A673 (cell line): Measurements from ENCODE around the gene ARHGEF7. TPM values are rescaled to one million over a fixed set of nuclear protein-coding genes. Genes with fewer than 3 reads are reported as not detected.

Experiments used
- BruUV-seq: library from RNA; stranded (reverse); fragments of 400-500 nt; replicated peaks from 2 replicates; lab custom pipeline; 2021; lab: Mats Ljungman, UMichigan
- CTCF ChIA-PET: fragments of 300-600 bp; sonication (Branson Sonifier 250); formaldehyde crosslinking; loops from one replicate; lab custom pipeline; 2022; ENCODE audit warnings: antibody characterized with exemption; lab: Charles Lee
- POLR2A ChIA-PET: fragments of 300-600 bp; sonication (Branson Sonifier 250); formaldehyde crosslinking; loops from one replicate; lab custom pipeline; 2022; ENCODE audit warnings: antibody characterized with exemption; ENCODE audit not compliant: low non-redundant PET; lab: Charles Lee
- DNase-seq: peaks from one replicate; pipeline ENCODE4 v3.0.0-alpha.2; 2015; ENCODE audit warnings: low spot score
- H3K27ac ChIP-seq: fragments of 200-600 bp; sonication (generic); 2 replicates; pipeline ENCODE4 v1.5.1; 2016; ENCODE audit warnings: mixed run types, low read depth, mild to moderate bottlenecking, mixed read lengths, antibody characterized with exemption, low read length; ENCODE audit not compliant: poor library complexity, severe bottlenecking
- H3K27me3 ChIP-seq: fragments of 200-600 bp; sonication (generic); replicated peaks from 2 replicates; pipeline ENCODE4 v1.6.1; 2017; ENCODE audit warnings: mixed run types, low read depth, mild to moderate bottlenecking, mixed read lengths, antibody characterized with exemption, low read length; ENCODE audit not compliant: insufficient read depth, poor library complexity
- H3K36me3 ChIP-seq: fragments of 200-600 bp; sonication (generic); 2 replicates; pipeline ENCODE4 v1.6.1; 2016; ENCODE audit warnings: mixed run types, mild to moderate bottlenecking, mixed read lengths, antibody characterized with exemption, low read length; ENCODE audit not compliant: insufficient read depth, poor library complexity, severe bottlenecking
- H3K4me1 ChIP-seq: fragments of 200-600 bp; sonication (generic); 2 replicates; pipeline ENCODE4 v1.6.1; 2017; ENCODE audit warnings: mixed run types, mild to moderate bottlenecking, mixed read lengths, antibody characterized with exemption, low read length; ENCODE audit not compliant: insufficient read depth, poor library complexity, severe bottlenecking
- H3K4me3 ChIP-seq: fragments of 200-600 bp; sonication (generic); 2 replicates; pipeline ENCODE4 v1.5.1; 2016; ENCODE audit warnings: low read depth, mixed run types, mild to moderate bottlenecking, mixed read lengths, low read length; ENCODE audit not compliant: poor library complexity, severe bottlenecking
- H3K9me3 ChIP-seq: fragments of 200-600 bp; sonication (generic); 2 replicates; pipeline ENCODE4 v1.6.1; 2016; ENCODE audit warnings: mixed run types, low read depth, mild to moderate bottlenecking, mixed read lengths, antibody characterized with exemption, low read length; ENCODE audit not compliant: poor library complexity, severe bottlenecking
- EZH2 ChIP-seq: fragments of 200-600 bp; sonication (generic); IDR thresholded peaks from 2 replicates; pipeline ENCODE4 v1.6.1; 2017; ENCODE audit warnings: borderline replicate concordance, low read depth, mild to moderate bottlenecking, mixed read lengths, antibody characterized with exemption, low read length; ENCODE audit not compliant: poor library complexity, severe bottlenecking
- intact Hi-C: fragments of 100-400 bp; cut with micrococcal nuclease; formaldehyde crosslinking; loops from one replicate; pipeline ENCODE4 v1.10.0; 2022; ENCODE audit not compliant: unreplicated experiment
- total RNA-seq: library from RNA; stranded (reverse); gene quantifications from 2 replicates; pipeline ENCODE4 v1.2.3, GENCODE V29; 2021
- TF ChIP-seq, protein P1 (sequence below): fragments of 300-800, 200-600 bp; sonication (generic); conservative IDR thresholded peaks from 2 replicates; pipeline ENCODE4 v1.5.1; 2017; ENCODE audit warnings: low read depth, mild to moderate bottlenecking, antibody characterized with exemption, low read length, moderate library complexity, mixed read lengths

ARHGEF7 gene
- total RNA-seq, 1 experiment from 2014 or later = 39.9 TPM

DNA sequence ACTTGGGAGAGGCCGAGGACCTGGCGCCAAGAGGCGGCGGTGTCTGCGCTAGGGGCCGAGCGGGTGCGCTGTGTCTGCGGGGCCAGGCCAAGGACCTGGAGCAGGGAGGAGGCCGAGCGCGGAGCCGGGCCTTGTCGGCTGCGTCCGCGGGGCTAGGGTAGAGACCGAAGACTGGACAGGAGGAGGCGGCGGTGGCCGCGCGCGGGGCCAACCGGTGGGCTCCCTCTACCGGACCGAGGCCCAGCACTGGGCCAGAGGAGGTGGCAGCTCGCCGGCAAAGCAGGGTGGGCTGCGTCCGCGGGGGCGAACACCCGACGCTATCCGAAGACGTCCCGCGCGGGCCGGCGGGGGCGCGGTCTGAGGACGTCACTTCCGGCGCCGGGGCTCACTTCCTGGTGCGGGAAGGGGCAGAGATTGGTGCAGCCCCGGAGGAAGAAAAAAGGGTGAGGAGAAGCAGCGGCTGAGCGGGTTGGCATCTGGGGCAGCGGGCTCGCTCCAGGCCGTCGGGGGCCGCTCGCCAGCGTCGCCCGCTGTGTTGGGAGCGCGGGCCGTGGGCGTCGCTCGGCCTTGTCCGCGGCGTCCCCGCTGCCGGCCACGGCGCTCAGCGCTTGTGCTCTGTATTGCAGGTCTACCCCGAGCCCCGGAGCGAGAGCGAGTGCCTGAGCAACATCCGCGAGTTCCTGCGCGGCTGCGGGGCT is 38.3 kb downstream of the ARHGEF7 start:
- intact Hi-C loops = loop anchor here (5.0 kb wide), 1 partner anchor 59 kb away; no protein-coding TSS in a partner anchor

DNA sequence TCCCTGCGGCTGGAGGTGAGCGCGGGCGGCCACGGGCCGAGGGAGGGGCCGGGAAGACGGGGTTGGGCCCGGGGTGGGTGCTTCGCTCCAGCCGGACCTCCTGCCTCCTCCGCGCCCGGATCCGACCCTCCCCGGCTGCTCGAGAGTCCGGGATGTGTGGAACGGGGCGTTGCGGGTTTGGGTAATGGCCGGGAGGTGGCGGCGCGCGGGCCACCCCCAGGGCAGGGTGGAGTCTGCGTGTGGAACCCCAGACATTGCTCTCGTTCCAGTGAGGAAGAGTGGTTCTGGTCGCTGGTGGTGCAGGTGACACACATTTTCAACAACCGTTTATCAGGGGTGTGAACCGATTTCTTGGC is 38.8 kb downstream of the ARHGEF7 start:
- POLR2A ChIA-PET = no interaction called here
- DNase-seq = peak; percentile 46
- Histone ChIP-seq H3K4me1 (no peaks in the 10 kb centered on the region), H3K9me3 (no peaks in the 10 kb centered on the region), H3K4me3 (peak overlapping the region; percentile 77), H3K36me3 (no peaks in the 10 kb centered on the region), H3K27ac (peak overlapping the region; percentile 90), H3K27me3 (peaks cover 27% of the 10 kb centered on the region)
- CTCF ChIA-PET = no interaction called here
- no TSS peak for BruUV-seq
- TF ChIP-seq EZH2 = no peak
- TF ChIP-seq, protein P1, sequence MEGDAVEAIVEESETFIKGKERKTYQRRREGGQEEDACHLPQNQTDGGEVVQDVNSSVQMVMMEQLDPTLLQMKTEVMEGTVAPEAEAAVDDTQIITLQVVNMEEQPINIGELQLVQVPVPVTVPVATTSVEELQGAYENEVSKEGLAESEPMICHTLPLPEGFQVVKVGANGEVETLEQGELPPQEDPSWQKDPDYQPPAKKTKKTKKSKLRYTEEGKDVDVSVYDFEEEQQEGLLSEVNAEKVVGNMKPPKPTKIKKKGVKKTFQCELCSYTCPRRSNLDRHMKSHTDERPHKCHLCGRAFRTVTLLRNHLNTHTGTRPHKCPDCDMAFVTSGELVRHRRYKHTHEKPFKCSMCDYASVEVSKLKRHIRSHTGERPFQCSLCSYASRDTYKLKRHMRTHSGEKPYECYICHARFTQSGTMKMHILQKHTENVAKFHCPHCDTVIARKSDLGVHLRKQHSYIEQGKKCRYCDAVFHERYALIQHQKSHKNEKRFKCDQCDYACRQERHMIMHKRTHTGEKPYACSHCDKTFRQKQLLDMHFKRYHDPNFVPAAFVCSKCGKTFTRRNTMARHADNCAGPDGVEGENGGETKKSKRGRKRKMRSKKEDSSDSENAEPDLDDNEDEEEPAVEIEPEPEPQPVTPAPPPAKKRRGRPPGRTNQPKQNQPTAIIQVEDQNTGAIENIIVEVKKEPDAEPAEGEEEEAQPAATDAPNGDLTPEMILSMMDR = peak; percentile 40
- intact Hi-C loops = loop anchor here (5.0 kb wide), 1 partner anchor 58 kb away; no protein-coding TSS in a partner anchor

More for the DNA sequence above, 38.3 kb downstream of the ARHGEF7 start:
- peak; percentile 94 for DNase-seq
- CTCF ChIA-PET = no interaction called here
- no peak for TF ChIP-seq EZH2
- TF ChIP-seq, protein P1 = no peak
- no TSS peak for BruUV-seq
- peak overlapping the region; percentile 90 for H3K27ac ChIP-seq
- peaks cover 32% of the 10 kb centered on the region for H3K27me3 ChIP-seq
- H3K4me1 ChIP-seq = no peaks in the 10 kb centered on the region
- POLR2A ChIA-PET = no interaction called here
- H3K4me3 ChIP-seq = peak overlapping the region; percentile 77
- no peaks in the 10 kb centered on the region for H3K9me3 ChIP-seq
- no peaks in the 10 kb centered on the region for H3K36me3 ChIP-seq

DNA sequence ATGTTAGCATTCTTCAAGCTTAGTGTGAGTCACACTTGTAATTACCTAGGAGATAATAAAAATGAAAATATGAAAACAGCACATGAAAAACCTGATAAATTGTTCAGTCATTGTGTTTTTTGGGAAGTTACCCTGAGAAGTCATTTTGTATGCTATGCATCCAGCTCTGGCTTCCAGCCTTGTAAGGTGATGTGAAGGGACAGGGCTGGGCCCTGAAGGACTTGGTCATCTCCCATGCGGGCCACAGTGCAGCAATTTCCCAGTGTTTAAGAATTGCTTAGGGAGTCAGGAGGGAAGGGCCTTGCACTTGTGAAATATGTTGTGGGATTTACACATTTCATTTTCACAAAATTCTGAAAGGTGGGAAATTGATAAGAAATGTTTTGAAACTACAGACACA is 41.3 kb downstream of the ARHGEF7 start:
- DNase-seq = no peak
- no peaks in the 10 kb centered on the region for H3K9me3 ChIP-seq
- no peak overlapping the region for H3K27ac ChIP-seq
- peaks cover 3% of the 10 kb centered on the region for H3K27me3 ChIP-seq
- intact Hi-C loops = no loop called here
- no peak overlapping the region for H3K4me3 ChIP-seq
- TF ChIP-seq, protein P1 = no peak
- TF ChIP-seq EZH2 = no peak
- ChIA-PET POLR2A (no interaction called here), CTCF (no interaction called here)
- H3K4me1 ChIP-seq = no peaks in the 10 kb centered on the region
- no TSS peak for BruUV-seq
- H3K36me3 ChIP-seq = no peaks in the 10 kb centered on the region
